Thyroid gland (tissue), 4 donors: ENCODE data around the gene KCNJ6.

Experiments
- CTCF ChIP-seq, 6 experiments: fragments of 200-600 bp in 3 of 6; fragments of 450-650 bp in 3 of 6; sonication (generic) in 3 of 6; IDR thresholded peaks; one replicate each; pipeline ENCODE4 v1.5.1; 2016 to 2019; ENCODE audit warnings: antibody characterized with exemption in 6 of 6, mild to moderate bottlenecking in 2 of 6, inconsistent platforms in 1 of 6, moderate library complexity in 1 of 6
- POLR2A ChIP-seq, 2 donors: fragments of 450-650 bp; IDR thresholded peaks; one replicate each; pipeline ENCODE4 v1.6.1; 2017; ENCODE audit warnings: antibody characterized with exemption in 2 of 2, mild to moderate bottlenecking in 2 of 2, moderate library complexity in 1 of 2

GRCh38 chr21:37654596-37654995, 261.7 kb downstream of the KCNJ6 start:
- TF ChIP-seq CTCF (IDR thresholded peaks at IDR 0.05) (no peak), POLR2A (IDR thresholded peaks at IDR 0.05) (no peak)
